Activated CD8-positive, alpha-beta memory T cell treated with anti-CD3 and anti-CD28 coated beads, Interleukin-2, amount 50 U/mL, for 24 hours (primary cell): ENCODE measurements around the gene SPRING1.
A peak's percentile ranks its signal among the peaks of the same experiment; 100 is the strongest.
"Not testable (repeated sequence)": the region's sequence is repeated elsewhere in the genome, so short reads cannot be mapped to it uniquely, and the experiment has no call there.

Experiments
- DNase-seq: peaks from one replicate; pipeline ENCODE4 v3.0.0-alpha.2; 2020; ENCODE audit errors: extremely low read depth

SPRING1 gene, protein sequence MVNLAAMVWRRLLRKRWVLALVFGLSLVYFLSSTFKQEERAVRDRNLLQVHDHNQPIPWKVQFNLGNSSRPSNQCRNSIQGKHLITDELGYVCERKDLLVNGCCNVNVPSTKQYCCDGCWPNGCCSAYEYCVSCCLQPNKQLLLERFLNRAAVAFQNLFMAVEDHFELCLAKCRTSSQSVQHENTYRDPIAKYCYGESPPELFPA

GRCh38 chr12:116737774-116738657 lies at the start of gene SPRING1, which contains the start of gene RNFT2:
SPRING1 (minus strand) TSS chr12:116738069; CDS start chr12:116737900, 169 bp downstream.
RNFT2 (plus strand) TSS chr12:116738315; CDS start chr12:116740498, 2,183 bp downstream.
- DNase-seq: peak; percentile 99

DNA sequence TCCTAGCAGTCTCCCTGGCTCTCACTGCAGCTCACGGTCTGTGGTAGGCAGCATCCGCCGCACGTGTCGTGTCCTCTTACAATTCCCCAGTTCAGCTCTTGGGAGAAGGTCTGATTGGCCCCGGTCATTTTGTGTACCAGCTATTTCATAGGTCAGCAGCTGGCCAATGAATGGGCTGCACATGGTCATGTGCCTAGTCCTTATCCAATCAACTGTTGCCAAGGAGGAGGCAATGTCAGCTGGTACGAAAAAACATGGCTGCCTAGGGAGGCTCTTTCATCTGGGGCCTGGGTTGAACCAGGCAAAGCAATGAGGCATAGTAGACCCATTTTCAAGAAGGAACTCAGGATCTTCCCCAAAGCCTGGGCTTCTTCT lies 46.4 kb upstream of the SPRING1 start:
- no peak for DNase-seq

- DNase-seq: no peak
Measured at GRCh38 chr12:116783525-116784237, 45.8 kb upstream of the SPRING1 start.

DNA sequence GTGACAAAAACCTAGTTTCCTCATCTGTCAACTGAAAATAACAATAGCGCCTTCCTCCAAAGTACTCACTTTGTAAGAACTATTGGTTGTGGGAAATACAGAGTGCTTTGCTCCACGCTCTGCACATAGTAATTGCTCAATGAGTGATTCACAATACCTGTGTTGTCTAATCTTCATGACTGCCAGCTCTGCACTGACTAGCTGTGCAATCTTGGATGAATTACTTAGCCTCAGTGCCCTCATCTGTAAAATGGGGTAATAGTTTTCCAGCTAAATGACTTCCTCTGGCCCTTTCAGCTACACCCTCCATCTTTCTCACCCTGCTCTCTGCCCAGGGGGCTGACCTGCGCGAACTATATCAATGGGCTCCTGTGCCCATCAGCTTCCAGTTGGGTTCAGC lies 43.1 kb upstream of the SPRING1 start:
- no peak for DNase-seq

DNA sequence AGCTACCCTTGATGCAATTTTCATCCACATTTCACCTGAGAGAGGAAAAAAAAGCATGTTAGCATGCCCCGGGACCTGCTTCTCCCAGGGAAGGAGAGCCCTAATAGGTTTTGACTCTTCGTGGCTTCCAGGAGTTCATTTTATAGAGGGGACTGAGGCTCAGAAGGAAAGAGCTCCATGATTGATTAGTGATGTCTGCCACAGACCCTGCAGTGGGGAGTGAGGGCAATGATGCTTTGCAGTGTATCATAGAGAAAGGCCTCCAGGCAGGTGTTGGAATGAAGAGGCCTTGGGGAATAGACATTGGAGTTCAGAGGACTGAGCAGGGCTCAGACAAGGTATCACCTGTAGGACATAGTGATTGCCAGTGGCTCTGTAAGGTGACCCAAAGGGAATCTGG lies 41.7 kb upstream of the SPRING1 start:
- no peak for DNase-seq

GRCh38 chr12:116777245-116777644 lies 39.4 kb upstream of the SPRING1 start:
- no peak for DNase-seq

GRCh38 chr12:116774020-116774419 lies 36.2 kb upstream of the SPRING1 start:
- no peak for DNase-seq

GRCh38 chr12:116773276-116773731 lies 35.4 kb upstream of the SPRING1 start:
- no peak for DNase-seq

DNA sequence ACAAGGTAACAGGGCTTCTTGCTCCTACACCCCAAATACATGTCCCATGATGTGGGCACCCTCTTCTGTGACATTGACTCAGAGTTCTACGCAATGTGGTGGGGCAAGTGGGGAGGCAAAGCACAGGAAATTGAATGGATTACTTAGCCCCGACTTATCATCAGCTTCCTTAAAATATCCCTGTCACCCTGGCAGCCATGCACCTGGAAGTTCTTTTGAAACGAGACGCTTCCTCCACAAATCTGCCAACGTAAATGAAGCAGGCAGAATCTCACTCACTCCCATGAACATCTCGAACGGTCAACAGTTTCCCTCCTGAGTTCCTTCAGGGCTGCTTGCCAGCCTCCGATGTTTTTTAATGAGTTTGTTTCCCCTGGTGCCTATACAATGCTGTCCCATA lies 33.8 kb upstream of the SPRING1 start:
- no peak for DNase-seq

GRCh38 chr12:116766746-116767145 lies 28.9 kb upstream of the SPRING1 start:
- no peak for DNase-seq

DNA sequence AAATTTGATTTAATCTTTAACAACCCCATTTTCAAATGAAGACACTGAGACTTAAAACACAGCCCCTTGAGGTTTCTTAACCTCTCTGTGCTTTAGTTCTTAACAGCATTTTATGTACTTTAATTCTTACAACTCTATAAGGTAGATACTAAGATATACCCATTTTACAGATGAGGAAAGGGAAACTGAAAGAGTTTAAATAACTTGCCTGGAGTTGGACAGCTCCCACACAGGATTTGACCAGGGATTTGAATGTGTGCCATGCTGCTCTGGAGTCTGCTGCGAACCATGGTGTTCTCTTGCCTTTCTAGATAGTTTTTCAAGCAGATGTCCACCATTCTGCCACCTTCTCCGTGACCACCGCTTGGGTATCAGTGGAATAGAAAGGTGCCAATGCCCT lies 28.4 kb upstream of the SPRING1 start:
- no peak for DNase-seq

GRCh38 chr12:116765271-116765670 lies 27.4 kb upstream of the SPRING1 start:
- DNase-seq: no peak

- DNase-seq: no peak
Measured at GRCh38 chr12:116761499-116761898, 23.6 kb upstream of the SPRING1 start.

- DNase-seq: no peak
Measured at GRCh38 chr12:116760622-116761020, 22.8 kb upstream of the SPRING1 start.

DNA sequence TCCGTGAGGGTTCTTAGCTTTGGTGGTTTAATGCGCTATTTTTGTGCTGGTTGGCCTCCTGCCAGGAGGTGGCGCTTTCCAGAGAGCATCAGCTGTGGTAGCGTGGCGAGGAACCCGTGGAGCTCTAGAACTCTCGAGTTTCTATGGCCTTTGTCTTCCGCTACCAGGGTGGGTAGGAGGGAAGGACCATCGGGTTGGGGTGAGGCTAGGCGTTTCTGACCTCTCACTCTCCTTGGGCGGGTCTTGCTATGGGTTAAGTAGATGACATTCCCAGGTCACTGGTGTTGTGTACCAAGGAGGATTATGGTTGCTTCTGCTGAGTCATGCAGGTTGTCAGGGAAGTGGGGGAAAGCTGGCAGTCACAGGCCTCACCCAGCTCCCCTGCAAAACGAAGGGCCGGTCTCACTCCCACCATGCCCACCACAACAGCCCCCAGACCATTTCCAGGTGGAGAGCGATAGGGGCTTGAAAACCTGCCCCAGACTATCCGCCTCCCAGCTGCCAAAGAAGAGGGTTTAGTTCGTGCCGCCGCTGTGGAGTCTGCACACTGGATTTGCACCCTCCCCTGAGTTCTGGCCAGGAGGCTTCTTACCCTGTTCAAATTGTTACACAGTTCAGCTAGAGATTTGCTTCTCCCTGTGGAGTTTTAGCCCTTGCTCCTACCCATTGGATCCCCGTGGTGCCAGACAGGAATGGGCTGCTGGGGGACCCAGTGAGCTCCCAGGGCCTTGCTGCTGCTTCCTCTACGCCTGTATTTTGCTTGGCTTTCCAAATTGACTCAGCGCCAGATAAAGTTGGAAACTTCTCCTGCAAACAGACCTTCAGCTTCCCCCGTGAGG lies 22.1 kb upstream of the SPRING1 start:
- no peak for DNase-seq

GRCh38 chr12:116754783-116755182 lies 16.9 kb upstream of the SPRING1 start:
- not testable (repeated sequence) for DNase-seq

- not testable (repeated sequence) for DNase-seq
Measured at GRCh38 chr12:116754097-116754496, 16.2 kb upstream of the SPRING1 start.

GRCh38 chr12:116750298-116750697 lies 12.4 kb upstream of the SPRING1 start:
- no peak for DNase-seq

DNA sequence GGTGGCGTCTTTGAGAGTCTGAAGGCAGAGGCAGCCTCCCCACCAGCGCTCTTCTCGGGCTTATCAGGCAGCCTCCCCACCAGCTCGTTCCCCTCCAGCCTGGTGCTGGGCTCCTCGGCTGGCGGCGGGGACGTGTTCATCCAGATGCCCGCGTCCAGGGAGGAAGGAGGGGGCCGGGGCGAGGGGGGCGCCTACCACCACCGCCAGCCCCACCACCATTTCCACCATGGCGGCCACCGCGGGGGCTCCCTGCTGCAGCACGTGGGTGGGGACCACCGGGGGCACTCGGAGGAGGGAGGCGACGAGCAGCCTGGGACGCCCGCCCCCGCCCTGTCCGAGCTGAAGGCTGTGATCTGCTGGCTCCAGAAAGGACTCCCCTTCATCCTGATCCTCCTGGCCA lies 12.0 kb upstream of the SPRING1 start:
- DNase-seq: no peak

GRCh38 chr12:116745554-116745953 lies 7.7 kb upstream of the SPRING1 start:
- DNase-seq: no peak

DNA sequence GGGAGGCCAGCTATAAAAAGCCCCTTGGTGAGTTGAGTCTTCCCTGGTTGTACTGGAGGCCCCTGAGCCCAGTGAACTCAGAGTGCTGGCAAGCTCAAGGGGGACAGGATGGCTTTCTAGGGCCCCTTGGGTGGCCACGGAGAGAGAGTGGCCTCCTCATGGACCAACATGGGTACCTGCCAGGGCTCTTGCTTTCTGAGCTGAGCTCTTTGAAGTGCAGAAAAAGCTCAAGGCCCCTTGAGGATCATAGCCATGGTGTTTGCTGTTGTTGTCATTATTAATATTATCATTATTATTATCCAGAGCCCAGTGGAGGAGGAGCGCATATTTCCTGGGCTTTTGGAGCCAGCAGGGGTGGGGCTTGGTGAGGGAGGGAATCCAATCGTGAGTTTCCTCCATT lies 6.9 kb upstream of the SPRING1 start:
- DNase-seq: no peak
